GM18907 (cell line): ENCODE measurements around the gene SYNRG.
"Not testable (repeated sequence)": the region's sequence is repeated elsewhere in the genome, so short reads cannot be mapped to it uniquely, and the experiment has no call there.

Experiments
- ATAC-seq: cut with Tn5 transposase; IDR thresholded peaks from one replicate; pipeline ENCODE4 v1.9.1; 2021; ENCODE audit warnings: mild to moderate bottlenecking, moderate library complexity; ENCODE audit not compliant: unreplicated experiment

The SYNRG gene

GRCh38 chr17:37609170-37610040 lies at the start of gene SYNRG:
SYNRG (minus strand) TSS chr17:37609418; CDS start chr17:37609355, 63 bp downstream.
- ATAC-seq = peak; percentile 87

- no peak for ATAC-seq
Measured at GRCh38 chr17:37657202-37657601, 48.0 kb upstream of the SYNRG start.

- no peak for ATAC-seq
Measured at GRCh38 chr17:37651849-37652248, 42.6 kb upstream of the SYNRG start.

- ATAC-seq = no peak
Measured at GRCh38 chr17:37650419-37651003, 41.3 kb upstream of the SYNRG start.

- no peak for ATAC-seq
Measured at GRCh38 chr17:37648555-37648954, 39.3 kb upstream of the SYNRG start.

- no peak for ATAC-seq
Measured at GRCh38 chr17:37647856-37648255, 38.6 kb upstream of the SYNRG start.

GRCh38 chr17:37643869-37644268 lies 34.7 kb upstream of the SYNRG start:
- ATAC-seq = no peak

GRCh38 chr17:37643118-37643766 lies 34.0 kb upstream of the SYNRG start, which contains the start of gene DDX52:
DDX52 (minus strand) TSS chr17:37643446; CDS start chr17:37643420, 26 bp downstream.
- peak; percentile 88 for ATAC-seq

GRCh38 chr17:37642681-37643080 lies 33.5 kb upstream of the SYNRG start:
- no peak for ATAC-seq

- no peak for ATAC-seq
Measured at GRCh38 chr17:37640015-37640414, 30.8 kb upstream of the SYNRG start.

GRCh38 chr17:37637956-37638355 lies 28.7 kb upstream of the SYNRG start:
- ATAC-seq = no peak

GRCh38 chr17:37616430-37616829 lies 7.2 kb upstream of the SYNRG start:
- ATAC-seq = not testable (repeated sequence)

- ATAC-seq = no peak
Measured at GRCh38 chr17:37614823-37615222, 5.6 kb upstream of the SYNRG start.

- no peak for ATAC-seq
Measured at GRCh38 chr17:37614391-37614790, 5.2 kb upstream of the SYNRG start.

- ATAC-seq = no peak
Measured at GRCh38 chr17:37610971-37611370, 1.8 kb upstream of the SYNRG start.

- ATAC-seq = not testable (repeated sequence)
Measured at GRCh38 chr17:37610041-37610420, 813 bp upstream of the SYNRG start.

- peak; percentile 28 for ATAC-seq
Measured at GRCh38 chr17:37608351-37609169, 658 bp downstream of the SYNRG start.

GRCh38 chr17:37607637-37608331 lies 1.4 kb downstream of the SYNRG start:
- ATAC-seq = no peak

- ATAC-seq = no peak
Measured at GRCh38 chr17:37605813-37606505, 3.3 kb downstream of the SYNRG start.

GRCh38 chr17:37605081-37605480 lies 4.1 kb downstream of the SYNRG start:
- ATAC-seq = no peak
